GM19452 (cell line): ENCODE measurements around the gene NTN3.
A peak's percentile ranks its signal among the peaks of the same experiment; 100 is the strongest.
"Not testable (repeated sequence)": the region's sequence is repeated elsewhere in the genome, so short reads cannot be mapped to it uniquely, and the experiment has no call there.

Experiments used
- ATAC-seq: cut with Tn5 transposase; IDR thresholded peaks from one replicate; pipeline ENCODE4 v1.9.1; 2021; ENCODE audit not compliant: unreplicated experiment

The NTN3 gene

GRCh38 chr16:2471016-2471652, at the start of gene NTN3:
Gene NTN3 (plus strand): TSS chr16:2471297. CDS start chr16:2471702, 405 bp downstream.
- no peak for ATAC-seq

- ATAC-seq = no peak
These were observed 48.8 kb upstream of the NTN3 start for GRCh38 chr16:2422123-2422867.

GRCh38 chr16:2424061-2425007, 46.8 kb upstream of the NTN3 start:
- no peak for ATAC-seq

GRCh38 chr16:2425008-2425518, 46.0 kb upstream of the NTN3 start:
- ATAC-seq = no peak

GRCh38 chr16:2425825-2426430, 45.2 kb upstream of the NTN3 start:
- no peak for ATAC-seq

GRCh38 chr16:2426941-2427361, 44.1 kb upstream of the NTN3 start:
- ATAC-seq = no peak

GRCh38 chr16:2427526-2427925, 43.6 kb upstream of the NTN3 start:
- ATAC-seq = no peak

- peak; percentile 13 for ATAC-seq
These were observed 42.9 kb upstream of the NTN3 start for GRCh38 chr16:2428051-2428783.

- no peak for ATAC-seq
These were observed 42.4 kb upstream of the NTN3 start for GRCh38 chr16:2428784-2429033.

- ATAC-seq = peak; percentile 84
These were observed 41.9 kb upstream of the NTN3 start, which contains the start of gene CCNF for GRCh38 chr16:2429034-2429770. Gene CCNF (plus strand): TSS chr16:2429447. CDS start chr16:2429482, 35 bp downstream.

- no peak for ATAC-seq
These were observed 41.1 kb upstream of the NTN3 start for GRCh38 chr16:2429771-2430663.

- ATAC-seq = no peak
These were observed 38.8 kb upstream of the NTN3 start for GRCh38 chr16:2432286-2432685.

- no peak for ATAC-seq
These were observed 38.1 kb upstream of the NTN3 start for GRCh38 chr16:2432801-2433505.

GRCh38 chr16:2435236-2435635, 35.9 kb upstream of the NTN3 start:
- not testable (repeated sequence) for ATAC-seq

GRCh38 chr16:2436110-2436509, 35.0 kb upstream of the NTN3 start:
- ATAC-seq = no peak

- ATAC-seq = no peak
These were observed 33.9 kb upstream of the NTN3 start for GRCh38 chr16:2437032-2437790.

GRCh38 chr16:2438121-2438520, 33.0 kb upstream of the NTN3 start:
- no peak for ATAC-seq
